ENCODE measurements around the gene COMMD6. TPM values are rescaled to one million over a fixed set of nuclear protein-coding genes. Genes with fewer than 3 reads are reported as not detected.
A peak's percentile ranks its signal among the peaks of the same experiment; 100 is the strongest.

Gene COMMD6
- polyA plus RNA-seq, 1 experiment, result 351 TPM

- ChIA-PET CTCF (interaction anchor here (1.0 kb wide), 1 partner anchor 116 kb away, joined by 3 read pairs; no protein-coding TSS in a partner anchor), POLR2A (no interaction called here)
- H3K27me3 ChIP-seq (ENCODE audit: control insufficient read depth, insufficient read depth, low read length), result no peaks in the 10 kb centered on the region
- TF ChIP-seq, protein P1, sequence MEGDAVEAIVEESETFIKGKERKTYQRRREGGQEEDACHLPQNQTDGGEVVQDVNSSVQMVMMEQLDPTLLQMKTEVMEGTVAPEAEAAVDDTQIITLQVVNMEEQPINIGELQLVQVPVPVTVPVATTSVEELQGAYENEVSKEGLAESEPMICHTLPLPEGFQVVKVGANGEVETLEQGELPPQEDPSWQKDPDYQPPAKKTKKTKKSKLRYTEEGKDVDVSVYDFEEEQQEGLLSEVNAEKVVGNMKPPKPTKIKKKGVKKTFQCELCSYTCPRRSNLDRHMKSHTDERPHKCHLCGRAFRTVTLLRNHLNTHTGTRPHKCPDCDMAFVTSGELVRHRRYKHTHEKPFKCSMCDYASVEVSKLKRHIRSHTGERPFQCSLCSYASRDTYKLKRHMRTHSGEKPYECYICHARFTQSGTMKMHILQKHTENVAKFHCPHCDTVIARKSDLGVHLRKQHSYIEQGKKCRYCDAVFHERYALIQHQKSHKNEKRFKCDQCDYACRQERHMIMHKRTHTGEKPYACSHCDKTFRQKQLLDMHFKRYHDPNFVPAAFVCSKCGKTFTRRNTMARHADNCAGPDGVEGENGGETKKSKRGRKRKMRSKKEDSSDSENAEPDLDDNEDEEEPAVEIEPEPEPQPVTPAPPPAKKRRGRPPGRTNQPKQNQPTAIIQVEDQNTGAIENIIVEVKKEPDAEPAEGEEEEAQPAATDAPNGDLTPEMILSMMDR (IDR thresholded peaks at IDR 0.05; ENCODE audit: low read depth, low read length), result no peak
- no peak overlapping the region for H3K27ac ChIP-seq (ENCODE audit: low read depth, low read length)
- H3K9me3 ChIP-seq (ENCODE audit: control insufficient read depth, insufficient read depth, low read length), result peaks cover 5% of the 10 kb centered on the region; the same call in 1 of the 2 replicates
- H3K4me3 ChIP-seq (ENCODE audit: low read depth, low read length), result no peak overlapping the region
- DNase-seq (ENCODE audit: low read depth, low spot score), result no peak
These were observed 41.9 kb upstream of the COMMD6 start for GRCh38 chr13:75579529-75579928.

- H3K27me3 ChIP-seq (ENCODE audit: control insufficient read depth, insufficient read depth, low read length), result no peaks in the 10 kb centered on the region
- DNase-seq (ENCODE audit: low read depth, low spot score), result no peak
- TF ChIP-seq, protein P1 (IDR thresholded peaks at IDR 0.05; ENCODE audit: low read depth, low read length), result no peak
- POLR2A ChIA-PET, result no interaction called here
- H3K9me3 ChIP-seq (ENCODE audit: control insufficient read depth, insufficient read depth, low read length), result no peaks in the 10 kb centered on the region
- H3K27ac ChIP-seq (ENCODE audit: low read depth, low read length), result no peak overlapping the region
- CTCF ChIA-PET, result interaction anchor here (0.9 to 1.5 kb wide), 3 partner anchors 87 to 126 kb away, joined by 3 to 5 read pairs (median 3); no protein-coding TSS in a partner anchor
- no peak overlapping the region for H3K4me3 ChIP-seq (ENCODE audit: low read depth, low read length)
These were observed 31.9 kb upstream of the COMMD6 start for GRCh38 chr13:75569576-75569975.

- H3K27ac ChIP-seq (ENCODE audit: low read depth, low read length), result no peak overlapping the region
- no peak overlapping the region for H3K4me3 ChIP-seq (ENCODE audit: low read depth, low read length)
- no peaks in the 10 kb centered on the region for H3K27me3 ChIP-seq (ENCODE audit: control insufficient read depth, insufficient read depth, low read length)
- DNase-seq (ENCODE audit: low read depth, low spot score), result no peak
- TF ChIP-seq, protein P1 (IDR thresholded peaks at IDR 0.05; ENCODE audit: low read depth, low read length), result peak; percentile 59
- ChIA-PET POLR2A (no interaction called here), CTCF (no interaction called here)
- no peaks in the 10 kb centered on the region for H3K9me3 ChIP-seq (ENCODE audit: control insufficient read depth, insufficient read depth, low read length)
These were observed 29.0 kb upstream of the COMMD6 start for GRCh38 chr13:75566658-75567057.

- TF ChIP-seq, protein P1 (IDR thresholded peaks at IDR 0.05; ENCODE audit: low read depth, low read length), result no peak
- no peak for DNase-seq (ENCODE audit: low read depth, low spot score)
- Histone ChIP-seq H3K27me3 (ENCODE audit: control insufficient read depth, insufficient read depth, low read length) (no peaks in the 10 kb centered on the region), H3K9me3 (ENCODE audit: control insufficient read depth, insufficient read depth, low read length) (no peaks in the 10 kb centered on the region; the same call in 1 of the 2 replicates), H3K4me3 (ENCODE audit: low read depth, low read length) (no peak overlapping the region), H3K27ac (ENCODE audit: low read depth, low read length) (no peak overlapping the region)
- CTCF ChIA-PET, result interaction anchor here (0.7 to 1.4 kb wide), 3 partner anchors 76 to 1733 kb away, joined by 3 to 7 read pairs (median 3); partner anchors contain the start of gene TBC1D4
- POLR2A ChIA-PET, result no interaction called here
These were observed 20.7 kb upstream of the COMMD6 start for GRCh38 chr13:75558145-75558840.

DNA sequence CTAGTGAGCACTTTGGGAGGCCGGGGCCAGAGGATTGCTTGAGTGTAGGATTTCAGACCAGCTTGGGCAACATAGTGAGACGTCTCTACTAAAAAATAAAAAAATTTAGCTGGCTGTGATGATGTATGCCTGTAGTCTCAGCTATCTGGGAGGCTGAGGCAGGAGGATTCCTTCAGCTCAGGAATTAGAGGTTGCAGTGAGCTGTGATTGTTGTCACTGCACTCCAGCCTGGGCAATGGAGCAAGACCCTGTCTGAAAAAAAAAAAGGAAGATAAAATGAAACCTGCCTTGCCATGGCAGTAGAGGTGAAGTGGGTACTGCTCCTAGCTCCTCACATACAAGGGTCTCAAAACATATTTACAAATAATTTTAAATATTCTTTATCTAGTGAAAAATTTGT, 19.3 kb upstream of the COMMD6 start:
- ChIA-PET CTCF (interaction anchor here (0.6 kb wide), 1 partner anchor 299 kb away, joined by 3 read pairs; no protein-coding TSS in a partner anchor), POLR2A (no interaction called here)
- Histone ChIP-seq H3K27me3 (ENCODE audit: control insufficient read depth, insufficient read depth, low read length) (no peaks in the 10 kb centered on the region), H3K27ac (ENCODE audit: low read depth, low read length) (no peak overlapping the region), H3K4me3 (ENCODE audit: low read depth, low read length) (no peak overlapping the region), H3K9me3 (ENCODE audit: control insufficient read depth, insufficient read depth, low read length) (no peaks in the 10 kb centered on the region; the same call in 1 of the 2 replicates)
- TF ChIP-seq, protein P1 (IDR thresholded peaks at IDR 0.05; ENCODE audit: low read depth, low read length), result no peak
- DNase-seq (ENCODE audit: low read depth, low spot score), result no peak

Measured in AG04450 (cell line).